ENCODE data around the gene PHTF1. TPM values are rescaled to one million over a fixed set of nuclear protein-coding genes. Genes with fewer than 3 reads are reported as not detected.

Gene PHTF1
- total RNA-seq, 3 donors from 2014 or later: 13.8 to 18.4 (median 16.4) TPM

DNA sequence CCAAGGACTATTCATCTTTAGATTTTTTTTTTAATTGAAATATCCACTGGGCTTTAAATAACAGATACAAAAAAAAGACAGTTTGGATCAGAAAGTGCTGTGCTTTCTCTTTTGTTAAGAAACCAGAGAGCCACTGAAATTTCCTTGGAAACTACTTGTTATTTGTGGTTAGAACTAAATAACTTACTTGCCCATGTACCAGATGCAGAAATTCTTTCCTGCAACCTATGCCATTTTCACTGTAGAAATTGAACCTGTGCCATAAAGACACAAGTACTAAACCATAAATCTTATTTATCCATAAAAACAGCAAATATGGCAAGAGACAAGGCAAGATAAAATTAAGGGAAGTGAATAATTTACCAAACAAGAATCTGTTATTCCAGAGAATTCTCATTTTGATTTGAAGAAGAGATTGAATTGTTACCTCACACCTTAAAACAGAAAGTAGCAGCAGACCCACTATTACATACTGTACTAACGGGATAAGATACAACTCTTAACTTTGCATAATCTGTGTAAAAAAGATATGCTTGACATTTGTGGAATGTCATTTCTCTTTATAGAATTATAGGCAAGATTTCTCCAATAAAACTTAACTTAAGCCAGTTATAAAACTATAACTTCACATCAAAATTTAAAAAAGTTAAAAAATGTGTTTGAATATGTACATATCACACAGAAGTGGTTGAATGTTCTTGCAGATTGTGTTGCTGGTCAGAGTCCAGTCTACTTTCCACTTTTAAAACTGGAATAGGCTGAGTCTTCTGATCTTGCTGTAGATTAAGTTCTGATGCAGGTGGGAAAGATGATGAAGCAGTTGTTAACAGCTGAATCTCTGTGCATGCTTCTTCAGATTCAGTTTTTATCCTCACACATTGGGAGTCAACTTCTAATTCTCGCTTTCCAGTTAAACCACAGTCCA, 6.3 kb upstream of the PHTF1 start:
- H3K27ac ChIP-seq: no peak overlapping the region
- intact Hi-C loops (cut with DNase I; ENCODE audit: low total_unique reads): no loop called here
- H3K4me1 ChIP-seq: no peaks in the 10 kb centered on the region
- H3K9me3 ChIP-seq: no peaks in the 10 kb centered on the region
- DNase-seq (ENCODE audit: low spot score in 2 of 2): no peak
- H3K4me3 ChIP-seq: no peak overlapping the region
- H3K36me3 ChIP-seq: no peaks in the 10 kb centered on the region
- no peak for TF ChIP-seq POLR2A (IDR thresholded peaks at IDR 0.05)
- TF ChIP-seq, protein P1, sequence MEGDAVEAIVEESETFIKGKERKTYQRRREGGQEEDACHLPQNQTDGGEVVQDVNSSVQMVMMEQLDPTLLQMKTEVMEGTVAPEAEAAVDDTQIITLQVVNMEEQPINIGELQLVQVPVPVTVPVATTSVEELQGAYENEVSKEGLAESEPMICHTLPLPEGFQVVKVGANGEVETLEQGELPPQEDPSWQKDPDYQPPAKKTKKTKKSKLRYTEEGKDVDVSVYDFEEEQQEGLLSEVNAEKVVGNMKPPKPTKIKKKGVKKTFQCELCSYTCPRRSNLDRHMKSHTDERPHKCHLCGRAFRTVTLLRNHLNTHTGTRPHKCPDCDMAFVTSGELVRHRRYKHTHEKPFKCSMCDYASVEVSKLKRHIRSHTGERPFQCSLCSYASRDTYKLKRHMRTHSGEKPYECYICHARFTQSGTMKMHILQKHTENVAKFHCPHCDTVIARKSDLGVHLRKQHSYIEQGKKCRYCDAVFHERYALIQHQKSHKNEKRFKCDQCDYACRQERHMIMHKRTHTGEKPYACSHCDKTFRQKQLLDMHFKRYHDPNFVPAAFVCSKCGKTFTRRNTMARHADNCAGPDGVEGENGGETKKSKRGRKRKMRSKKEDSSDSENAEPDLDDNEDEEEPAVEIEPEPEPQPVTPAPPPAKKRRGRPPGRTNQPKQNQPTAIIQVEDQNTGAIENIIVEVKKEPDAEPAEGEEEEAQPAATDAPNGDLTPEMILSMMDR (IDR thresholded peaks at IDR 0.05): no peak
- TF ChIP-seq POLR2AphosphoS5 (IDR thresholded peaks at IDR 0.05): no peak
- no peaks in the 10 kb centered on the region for H3K27me3 ChIP-seq

DNA sequence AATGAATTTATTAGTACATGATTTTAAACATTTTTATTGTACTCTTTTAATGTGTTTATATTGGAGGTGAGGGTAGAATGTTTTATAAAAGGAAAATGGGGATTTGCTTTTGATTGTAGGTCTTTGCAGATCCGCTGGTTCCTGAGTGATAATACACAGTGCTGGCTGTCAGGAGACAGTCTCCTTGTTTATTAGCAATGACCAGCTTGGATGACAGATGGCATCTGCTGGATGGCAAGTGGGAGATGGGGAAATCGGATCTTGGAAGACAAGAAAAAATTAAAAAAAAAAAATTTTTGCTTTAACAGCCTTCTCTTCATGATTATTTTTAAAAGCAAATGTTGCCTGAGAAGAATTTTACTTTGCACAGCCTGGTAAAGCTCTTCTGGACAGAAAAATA, 4.4 kb upstream of the PHTF1 start:
- H3K27ac ChIP-seq: no peak overlapping the region
- intact Hi-C loops (cut with DNase I; ENCODE audit: low total_unique reads): no loop called here
- TF ChIP-seq POLR2A (IDR thresholded peaks at IDR 0.05) (no peak), POLR2AphosphoS5 (IDR thresholded peaks at IDR 0.05) (no peak)
- TF ChIP-seq, protein P1 (IDR thresholded peaks at IDR 0.05): no peak
- no peak overlapping the region for H3K4me3 ChIP-seq
- no peaks in the 10 kb centered on the region for H3K27me3 ChIP-seq
- H3K36me3 ChIP-seq: no peaks in the 10 kb centered on the region
- no peaks in the 10 kb centered on the region for H3K4me1 ChIP-seq
- no peaks in the 10 kb centered on the region for H3K9me3 ChIP-seq
- no peak for DNase-seq (ENCODE audit: low spot score in 2 of 2)

GRCh38 chr1:113761937-113762336, 2.7 kb upstream of the PHTF1 start:
- no peaks in the 10 kb centered on the region for H3K9me3 ChIP-seq
- H3K4me3 ChIP-seq: no peak overlapping the region
- no peaks in the 10 kb centered on the region for H3K27me3 ChIP-seq
- TF ChIP-seq, protein P1 (IDR thresholded peaks at IDR 0.05): no peak
- TF ChIP-seq POLR2A (IDR thresholded peaks at IDR 0.05) (no peak), POLR2AphosphoS5 (IDR thresholded peaks at IDR 0.05) (no peak)
- no peaks in the 10 kb centered on the region for H3K36me3 ChIP-seq
- H3K27ac ChIP-seq: no peak overlapping the region
- intact Hi-C loops (cut with DNase I; ENCODE audit: low total_unique reads): no loop called here
- H3K4me1 ChIP-seq: no peaks in the 10 kb centered on the region
- DNase-seq (ENCODE audit: low spot score in 2 of 2): no peak

- intact Hi-C loops (cut with DNase I; ENCODE audit: low total_unique reads): no loop called here
- Histone ChIP-seq H3K4me1 (no peaks in the 10 kb centered on the region), H3K27me3 (no peaks in the 10 kb centered on the region), H3K9me3 (no peaks in the 10 kb centered on the region), H3K4me3 (peak overlapping the region; percentile 92 to 97 (median 95)), H3K36me3 (no peaks in the 10 kb centered on the region), H3K27ac (peak overlapping the region; percentile 91 to 92)
- TF ChIP-seq POLR2A (IDR thresholded peaks at IDR 0.05) (no peak), POLR2AphosphoS5 (IDR thresholded peaks at IDR 0.05) (no peak)
- TF ChIP-seq, protein P1 (IDR thresholded peaks at IDR 0.05): no peak
- no peak for DNase-seq (ENCODE audit: low spot score in 2 of 2)
Observed at GRCh38 chr1:113760102-113761080, 1.1 kb upstream of the PHTF1 start.
